OCI-LY7 (cell line): ENCODE data around the gene NR1I2. TPM values are rescaled to one million over a fixed set of nuclear protein-coding genes. Genes with fewer than 3 reads are reported as not detected.

Source experiments
- BruUV-seq: library from RNA; stranded (reverse); fragments of 400-500 nt; replicated peaks from 2 replicates; lab custom pipeline; 2021; lab: Mats Ljungman, UMichigan
- CTCF ChIA-PET: fragments of 300-600 bp; sonication (Branson Sonifier 250); formaldehyde crosslinking; loops from one replicate; lab custom pipeline; 2022; ENCODE audit warnings: antibody characterized with exemption; ENCODE audit not compliant: unreplicated experiment; lab: Charles Lee
- POLR2A ChIA-PET: fragments of 300-600 bp; sonication (Branson Sonifier 250); formaldehyde crosslinking; loops from one replicate; lab custom pipeline; 2022; ENCODE audit warnings: antibody characterized with exemption; lab: Charles Lee
- DNase-seq: peaks from one replicate; pipeline ENCODE4 v3.0.0-alpha.2; 2015; ENCODE audit warnings: low spot score
- H2AFZ ChIP-seq: fragments of 200-600 bp; sonication (generic), shearing (Covaris generic); 2 replicates; pipeline ENCODE4 v1.6.1; 2014; ENCODE audit warnings: mild to moderate bottlenecking, antibody characterized with exemption, low read length, moderate library complexity
- H3K27ac ChIP-seq: fragments of 200-600 bp; sonication (generic); 2 replicates; pipeline ENCODE4 v1.5.1; 2014; ENCODE audit warnings: mixed run types, low read depth, mild to moderate bottlenecking, moderate library complexity, low read length, inconsistent platforms; ENCODE audit not compliant: poor library complexity, severe bottlenecking
- H3K36me3 ChIP-seq: fragments of 200-600 bp; sonication (generic); 2 replicates; pipeline ENCODE4 v1.6.1; 2014; ENCODE audit warnings: mild to moderate bottlenecking, antibody characterized with exemption, low read length, moderate library complexity, mixed read lengths; ENCODE audit not compliant: insufficient read depth
- H3K4me1 ChIP-seq: fragments of 200-600 bp; sonication (generic); 2 replicates; pipeline ENCODE4 v1.5.1; 2014; ENCODE audit warnings: mild to moderate bottlenecking, low read length; ENCODE audit not compliant: insufficient read depth, poor library complexity, severe bottlenecking
- H3K4me2 ChIP-seq: fragments of 200-600 bp; sonication (generic); 2 replicates; pipeline ENCODE4 v1.6.1; 2014; ENCODE audit warnings: mild to moderate bottlenecking, low read length
- H3K4me3 ChIP-seq: fragments of 200-600 bp; sonication (generic); 2 replicates; pipeline ENCODE4 v1.5.1; 2014; ENCODE audit warnings: mild to moderate bottlenecking, low read depth, low read length; ENCODE audit not compliant: poor library complexity, severe bottlenecking
- H3K79me2 ChIP-seq: fragments of 200-600 bp; sonication (generic); 2 replicates; pipeline ENCODE4 v1.6.1; 2016; ENCODE audit warnings: low read depth, mild to moderate bottlenecking, low read length, moderate library complexity, mixed read lengths; ENCODE audit not compliant: insufficient read depth
- H3K9me2 ChIP-seq: fragments of 200-600 bp; sonication (generic); 2 replicates; pipeline ENCODE4 v1.6.1; 2016; ENCODE audit warnings: mild to moderate bottlenecking, low read length, mixed read lengths; ENCODE audit not compliant: insufficient read depth
- H3K9me3 ChIP-seq: fragments of 200-600 bp; sonication (generic); 2 replicates; pipeline ENCODE4 v1.6.1; 2014; ENCODE audit warnings: mild to moderate bottlenecking, mixed run types, low read length, mixed read lengths
- H4K20me1 ChIP-seq: fragments of 200-600 bp; sonication (generic); 2 replicates; pipeline ENCODE4 v1.6.1; 2014; ENCODE audit warnings: mild to moderate bottlenecking, antibody characterized with exemption, low read length, moderate library complexity, mixed read lengths; ENCODE audit not compliant: insufficient read depth
- EZH2phosphoT487 ChIP-seq: fragments of 200-600 bp; sonication (generic); IDR thresholded peaks from 2 replicates; pipeline ENCODE4 v1.6.1; 2018; ENCODE audit warnings: low read depth, borderline replicate concordance, mild to moderate bottlenecking, mixed run types, antibody characterized with exemption, low read length, moderate library complexity, mixed read lengths
- intact Hi-C: fragments of 100-400 bp; cut with micrococcal nuclease; formaldehyde crosslinking; loops from one replicate; pipeline ENCODE4 v1.10.0; 2022; ENCODE audit not compliant: unreplicated experiment
- total RNA-seq, 2 experiments: library from RNA; depleted of rRNA in 1 of 2; stranded (reverse); fragments of >200 nt in 1 of 2; shearing (Covaris generic) in 1 of 2; gene quantifications; 2 replicates each; pipeline ENCODE4 v1.2.3, GENCODE V29; 2014 to 2022
- TF ChIP-seq, protein P1 (sequence below): fragments of 200-600 bp; sonication (generic); conservative IDR thresholded peaks from 2 replicates; pipeline ENCODE4 v1.5.1; 2014; ENCODE audit warnings: mild to moderate bottlenecking, antibody characterized with exemption, low read length, moderate library complexity, mixed read lengths

The NR1I2 gene
- total RNA-seq, 2 experiments from 2014 or later = not detected

DNA sequence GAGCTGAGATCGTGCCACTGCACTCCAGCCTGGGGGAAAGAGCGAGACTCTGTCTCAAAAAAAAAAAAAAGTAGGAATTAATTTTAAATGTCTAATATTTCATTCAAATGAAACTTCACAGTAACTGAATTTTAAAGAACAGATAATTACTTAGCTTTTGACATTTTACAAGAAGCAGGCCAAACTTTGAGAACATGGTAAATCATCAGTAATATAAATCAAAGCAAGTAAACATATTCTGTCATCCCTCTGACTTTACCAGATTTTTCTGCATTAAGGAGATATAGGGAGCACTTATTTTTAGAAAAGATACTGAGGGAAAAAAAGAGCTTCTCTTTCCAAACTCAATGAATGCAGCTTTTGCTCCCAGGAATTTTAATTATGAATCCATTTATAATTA is 37.0 kb downstream of the NR1I2 start:
- Histone ChIP-seq H2AFZ (no peak overlapping the region), H3K4me2 (no peak overlapping the region), H4K20me1 (no peaks in the 10 kb centered on the region), H3K79me2 (no peaks in the 10 kb centered on the region), H3K9me3 (no peaks in the 10 kb centered on the region), H3K9me2 (no peaks in the 10 kb centered on the region), H3K36me3 (no peaks in the 10 kb centered on the region), H3K27ac (no peak overlapping the region), H3K4me1 (no peaks in the 10 kb centered on the region), H3K4me3 (no peak overlapping the region)
- intact Hi-C loops = no loop called here
- TF ChIP-seq EZH2phosphoT487 = no peak
- TF ChIP-seq, protein P1, sequence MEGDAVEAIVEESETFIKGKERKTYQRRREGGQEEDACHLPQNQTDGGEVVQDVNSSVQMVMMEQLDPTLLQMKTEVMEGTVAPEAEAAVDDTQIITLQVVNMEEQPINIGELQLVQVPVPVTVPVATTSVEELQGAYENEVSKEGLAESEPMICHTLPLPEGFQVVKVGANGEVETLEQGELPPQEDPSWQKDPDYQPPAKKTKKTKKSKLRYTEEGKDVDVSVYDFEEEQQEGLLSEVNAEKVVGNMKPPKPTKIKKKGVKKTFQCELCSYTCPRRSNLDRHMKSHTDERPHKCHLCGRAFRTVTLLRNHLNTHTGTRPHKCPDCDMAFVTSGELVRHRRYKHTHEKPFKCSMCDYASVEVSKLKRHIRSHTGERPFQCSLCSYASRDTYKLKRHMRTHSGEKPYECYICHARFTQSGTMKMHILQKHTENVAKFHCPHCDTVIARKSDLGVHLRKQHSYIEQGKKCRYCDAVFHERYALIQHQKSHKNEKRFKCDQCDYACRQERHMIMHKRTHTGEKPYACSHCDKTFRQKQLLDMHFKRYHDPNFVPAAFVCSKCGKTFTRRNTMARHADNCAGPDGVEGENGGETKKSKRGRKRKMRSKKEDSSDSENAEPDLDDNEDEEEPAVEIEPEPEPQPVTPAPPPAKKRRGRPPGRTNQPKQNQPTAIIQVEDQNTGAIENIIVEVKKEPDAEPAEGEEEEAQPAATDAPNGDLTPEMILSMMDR = no peak
- ChIA-PET CTCF (interaction anchor here (1.2 kb wide), 1 partner anchor 598 kb away, joined by 3 read pairs; no protein-coding TSS in a partner anchor), POLR2A (interaction anchor here (0.7 to 1.6 kb wide), 5 partner anchors 20 to 959 kb away, joined by 3 to 4 read pairs (median 3); no protein-coding TSS in a partner anchor)
- no TSS peak for BruUV-seq
- DNase-seq = no peak

DNA sequence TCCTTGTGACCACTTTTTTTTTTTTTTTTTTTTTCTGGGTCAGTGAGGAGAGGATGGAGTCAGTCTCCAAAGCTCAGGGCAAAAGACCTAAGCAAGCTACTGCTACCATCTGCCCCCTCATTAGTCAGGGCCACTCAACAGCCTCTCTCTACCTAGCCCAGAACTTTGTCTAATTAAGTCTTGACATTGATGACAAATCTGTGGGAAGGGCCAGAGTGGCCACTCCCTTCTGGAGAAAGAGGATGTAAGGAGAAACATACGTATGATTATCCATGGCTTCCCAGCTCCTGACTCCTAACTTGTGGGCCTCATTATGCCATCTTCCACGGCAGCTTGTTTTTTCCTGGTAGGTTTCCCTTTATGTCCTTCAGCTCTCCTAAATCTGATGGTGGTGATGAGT is 37.9 kb downstream of the NR1I2 start:
- intact Hi-C loops = loop anchor here (2.0 to 10.0 kb wide), 3 partner anchors 327 to 597 kb away; no protein-coding TSS in a partner anchor
- DNase-seq = no peak
- no TSS peak for BruUV-seq
- no peak overlapping the region for H2AFZ ChIP-seq
- no peaks in the 10 kb centered on the region for H3K36me3 ChIP-seq
- H3K9me2 ChIP-seq = no peaks in the 10 kb centered on the region
- no peaks in the 10 kb centered on the region for H4K20me1 ChIP-seq
- H3K4me3 ChIP-seq = no peak overlapping the region
- CTCF ChIA-PET = interaction anchor here (1.2 kb wide), 1 partner anchor 597 kb away, joined by 3 read pairs; no protein-coding TSS in a partner anchor
- H3K4me1 ChIP-seq = no peaks in the 10 kb centered on the region
- POLR2A ChIA-PET = interaction anchor here (1.0 to 1.6 kb wide), 4 partner anchors 9 to 564 kb away, joined by 3 to 4 read pairs (median 3); no protein-coding TSS in a partner anchor
- TF ChIP-seq, protein P1 = no peak
- no peak for TF ChIP-seq EZH2phosphoT487
- H3K79me2 ChIP-seq = no peaks in the 10 kb centered on the region
- no peaks in the 10 kb centered on the region for H3K9me3 ChIP-seq
- no peak overlapping the region for H3K4me2 ChIP-seq
- no peak overlapping the region for H3K27ac ChIP-seq

DNA sequence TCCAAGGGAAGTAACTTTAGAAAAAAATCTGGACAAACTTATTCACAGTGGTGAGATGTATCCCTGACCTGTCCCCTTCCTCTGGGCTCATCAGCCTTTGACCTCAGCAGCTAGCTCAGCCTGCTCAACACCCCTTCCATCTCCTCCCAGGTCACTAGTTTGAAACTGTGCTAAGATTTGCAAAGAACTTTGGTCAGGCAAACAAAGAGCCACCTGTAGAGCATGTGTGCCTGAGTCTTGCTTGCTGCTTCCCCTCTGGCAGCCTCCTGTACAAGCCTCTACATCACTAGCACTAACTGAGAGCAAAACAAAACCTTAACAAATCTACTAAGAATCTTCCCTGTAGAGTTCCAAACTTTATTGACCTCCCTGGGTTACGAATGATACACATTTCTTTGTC is 43.9 kb downstream of the NR1I2 start:
- DNase-seq = no peak
- H3K27ac ChIP-seq = no peak overlapping the region
- no peaks in the 10 kb centered on the region for H3K9me3 ChIP-seq
- H3K9me2 ChIP-seq = no peaks in the 10 kb centered on the region
- no peaks in the 10 kb centered on the region for H3K4me1 ChIP-seq
- no peak overlapping the region for H3K4me3 ChIP-seq
- no peaks in the 10 kb centered on the region for H4K20me1 ChIP-seq
- H3K79me2 ChIP-seq = no peaks in the 10 kb centered on the region
- BruUV-seq = no TSS peak
- H3K36me3 ChIP-seq = no peaks in the 10 kb centered on the region
- no peak overlapping the region for H2AFZ ChIP-seq
- CTCF ChIA-PET = no interaction called here
- intact Hi-C loops = loop anchor here (10.0 kb wide), 1 partner anchor 369 kb away; no protein-coding TSS in a partner anchor
- POLR2A ChIA-PET = interaction anchor here (0.6 to 1.2 kb wide), 2 partner anchors 10 to 320 kb away, joined by 3 read pairs; no protein-coding TSS in a partner anchor
- no peak for TF ChIP-seq EZH2phosphoT487
- TF ChIP-seq, protein P1 = no peak
- no peak overlapping the region for H3K4me2 ChIP-seq
